ENCODE data around the gene JAKMIP2.

DNA sequence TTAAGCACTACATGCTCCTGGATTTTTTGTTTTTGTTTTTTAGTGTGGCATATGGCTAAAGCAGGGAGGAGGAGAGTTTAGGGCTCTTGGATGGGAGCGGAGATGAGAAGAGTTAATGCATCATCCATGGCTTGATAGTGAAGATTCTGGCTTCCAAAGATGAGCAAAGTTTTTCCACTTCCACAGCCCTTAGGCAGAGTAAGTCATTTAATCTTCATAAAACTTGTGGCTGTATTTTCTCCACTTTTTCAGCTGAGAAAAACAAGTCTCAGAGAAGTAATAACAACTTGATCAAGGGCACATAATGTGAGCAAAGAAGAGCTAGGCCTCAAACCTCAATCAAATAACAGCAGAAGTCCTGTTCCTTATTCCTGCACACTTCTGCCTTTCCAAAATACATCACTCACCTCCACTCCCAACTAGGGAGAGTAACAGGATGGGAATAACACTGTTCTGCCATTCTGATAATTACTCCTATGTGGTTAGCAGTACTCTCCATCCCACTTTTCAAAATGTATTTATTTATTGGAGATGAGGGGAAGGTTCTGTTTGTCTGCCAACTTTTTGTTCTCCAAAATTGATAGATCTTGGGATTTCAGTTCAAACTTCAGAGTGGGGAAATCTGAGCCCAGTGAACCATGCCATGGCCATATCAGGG lies 218.9 kb downstream of the JAKMIP2 start:
- no peak for TF ChIP-seq POLR2A (IDR thresholded peaks at IDR 0.05; ENCODE audit: low read length)
- no peak for TF ChIP-seq GATA1 (IDR thresholded peaks at IDR 0.05; ENCODE audit: low read depth, low read length)
